ENCODE results near the gene ELOVL1. TPM values are rescaled to one million over a fixed set of nuclear protein-coding genes. Genes with fewer than 3 reads are reported as not detected.

Gene ELOVL1
- total RNA-seq, 2 donors from 2014 or later, result 24.4 to 28.3 TPM

DNA sequence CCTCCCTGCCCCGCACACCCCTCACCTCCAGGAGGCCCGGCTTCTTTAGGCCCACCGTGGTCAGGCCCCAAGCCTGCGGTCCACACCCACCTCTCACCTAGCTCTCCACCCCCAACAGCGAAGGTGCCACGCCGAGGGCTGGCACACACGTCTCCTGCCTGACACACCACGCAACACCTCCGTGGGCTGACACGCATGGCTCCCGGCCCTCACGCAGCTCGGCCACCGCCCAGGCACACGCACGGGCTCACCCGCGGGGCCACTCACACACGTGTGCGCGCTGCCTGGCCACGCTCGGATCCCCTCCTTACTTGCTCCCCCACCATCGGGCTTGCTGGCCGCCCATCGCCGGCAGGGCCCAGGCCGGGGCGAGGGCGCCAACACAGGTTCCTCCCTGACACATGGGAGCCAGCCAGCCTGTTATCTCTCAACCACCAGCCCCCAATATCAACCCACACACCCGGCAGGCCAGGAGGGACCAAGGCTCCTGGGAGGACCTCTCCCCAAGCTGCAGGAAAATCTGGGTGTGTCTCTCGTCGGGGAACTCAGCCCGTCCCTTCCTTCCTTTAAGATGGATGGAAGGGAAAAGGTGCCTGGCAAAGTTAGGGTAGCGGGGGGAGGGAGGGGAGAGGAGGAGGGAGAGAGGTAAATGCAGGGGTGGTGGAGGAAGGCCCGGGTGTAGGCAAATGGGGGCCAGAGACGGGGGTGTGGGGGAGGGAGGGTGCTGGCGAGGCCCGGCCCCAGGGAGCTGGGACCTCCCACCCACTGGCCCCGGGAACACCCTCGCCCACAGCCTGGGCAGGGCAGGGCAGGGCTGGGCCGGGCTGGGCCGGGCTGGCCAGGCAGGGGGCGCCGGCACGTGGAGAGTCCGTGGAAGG lies 546 bp downstream of the ELOVL1 start:
- TF ChIP-seq, protein P1, sequence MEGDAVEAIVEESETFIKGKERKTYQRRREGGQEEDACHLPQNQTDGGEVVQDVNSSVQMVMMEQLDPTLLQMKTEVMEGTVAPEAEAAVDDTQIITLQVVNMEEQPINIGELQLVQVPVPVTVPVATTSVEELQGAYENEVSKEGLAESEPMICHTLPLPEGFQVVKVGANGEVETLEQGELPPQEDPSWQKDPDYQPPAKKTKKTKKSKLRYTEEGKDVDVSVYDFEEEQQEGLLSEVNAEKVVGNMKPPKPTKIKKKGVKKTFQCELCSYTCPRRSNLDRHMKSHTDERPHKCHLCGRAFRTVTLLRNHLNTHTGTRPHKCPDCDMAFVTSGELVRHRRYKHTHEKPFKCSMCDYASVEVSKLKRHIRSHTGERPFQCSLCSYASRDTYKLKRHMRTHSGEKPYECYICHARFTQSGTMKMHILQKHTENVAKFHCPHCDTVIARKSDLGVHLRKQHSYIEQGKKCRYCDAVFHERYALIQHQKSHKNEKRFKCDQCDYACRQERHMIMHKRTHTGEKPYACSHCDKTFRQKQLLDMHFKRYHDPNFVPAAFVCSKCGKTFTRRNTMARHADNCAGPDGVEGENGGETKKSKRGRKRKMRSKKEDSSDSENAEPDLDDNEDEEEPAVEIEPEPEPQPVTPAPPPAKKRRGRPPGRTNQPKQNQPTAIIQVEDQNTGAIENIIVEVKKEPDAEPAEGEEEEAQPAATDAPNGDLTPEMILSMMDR (conservative IDR thresholded peaks at IDR 0.05), result no peak
- Mint-ChIP-seq H3K36me3 (ENCODE audit: low read depth) (peaks cover 28% of the 10 kb centered on the region), H3K9me3 (no peaks in the 10 kb centered on the region), H3K27ac (no peak overlapping the region), H3K27me3 (ENCODE audit: insufficient read depth) (no peaks in the 10 kb centered on the region), H3K4me1 (peaks cover 23% of the 10 kb centered on the region), H3K4me3 (peak overlapping the region; percentile 60)
- peaks cover 19% of the 10 kb centered on the region for H3K36me3 ChIP-seq (ENCODE audit: control insufficient read depth, insufficient read depth, low read length)
- WGBS, 2 experiments (ENCODE audit: insufficient coverage in 1 of 2, insufficient read length in 1 of 2), result 9 to 22% methylated on average over 4 to 48 of the region's 48 CpGs
- DNase-seq, result no peak
- no peak overlapping the region for H3K27ac ChIP-seq (ENCODE audit: low read depth, low read length)
- H3K4me3 ChIP-seq (ENCODE audit: low read length), result peak overlapping the region; percentile 90
- H3K4me1 ChIP-seq (ENCODE audit: control insufficient read depth, insufficient read depth, low read length), result peaks cover 5% of the 10 kb centered on the region
- H3K9me3 ChIP-seq (ENCODE audit: control insufficient read depth, low read length), result no peaks in the 10 kb centered on the region
- H3K27me3 ChIP-seq (ENCODE audit: control insufficient read depth, insufficient read depth, low read length, poor library complexity, severe bottlenecking), result no peaks in the 10 kb centered on the region
- H3K9ac ChIP-seq (ENCODE audit: extremely low read depth, low read length, poor library complexity, severe bottlenecking), result peak overlapping the region; percentile 27

DNA sequence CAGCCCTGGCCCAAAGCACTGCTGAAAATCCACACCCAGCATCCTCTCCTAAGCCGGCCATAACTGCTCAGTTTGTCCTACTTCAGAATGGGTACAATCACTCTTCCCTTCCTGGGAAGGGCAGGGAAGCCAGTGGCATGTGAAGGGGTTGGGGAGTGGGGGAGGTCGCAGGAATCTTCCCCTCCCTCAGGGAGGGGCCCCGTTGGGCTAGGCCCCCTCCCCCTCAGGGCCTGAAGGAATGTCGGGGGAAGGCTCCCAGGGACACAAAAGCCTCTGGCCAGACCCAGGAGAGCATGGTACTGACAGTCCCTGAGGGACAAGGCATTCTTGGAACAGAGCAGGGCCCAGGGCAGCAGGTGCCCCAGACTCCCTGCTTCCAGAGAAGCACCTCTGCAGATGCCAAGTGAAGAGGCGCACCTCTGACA lies 1.2 kb downstream of the ELOVL1 start:
- no peak overlapping the region for H3K27ac ChIP-seq (ENCODE audit: low read depth, low read length)
- Mint-ChIP-seq H3K9me3 (no peaks in the 10 kb centered on the region), H3K27ac (no peak overlapping the region), H3K36me3 (ENCODE audit: low read depth) (peaks cover 34% of the 10 kb centered on the region), H3K27me3 (ENCODE audit: insufficient read depth) (no peaks in the 10 kb centered on the region), H3K4me1 (peaks cover 24% of the 10 kb centered on the region), H3K4me3 (peak overlapping the region; percentile 60)
- H3K9ac ChIP-seq (ENCODE audit: extremely low read depth, low read length, poor library complexity, severe bottlenecking), result no peak overlapping the region
- no peaks in the 10 kb centered on the region for H3K9me3 ChIP-seq (ENCODE audit: control insufficient read depth, low read length)
- H3K36me3 ChIP-seq (ENCODE audit: control insufficient read depth, insufficient read depth, low read length), result peaks cover 26% of the 10 kb centered on the region
- DNase-seq, result peak; percentile 65
- peaks cover 5% of the 10 kb centered on the region for H3K4me1 ChIP-seq (ENCODE audit: control insufficient read depth, insufficient read depth, low read length)
- 43% methylated on average over 5 of the region's 5 CpGs; no CpG with 5 or more reads in 1 of the 2 experiments for WGBS, 2 experiments (ENCODE audit: insufficient coverage in 1 of 2, insufficient read length in 1 of 2)
- H3K4me3 ChIP-seq (ENCODE audit: low read length), result peak overlapping the region; percentile 90
- TF ChIP-seq, protein P1 (conservative IDR thresholded peaks at IDR 0.05), result no peak
- no peaks in the 10 kb centered on the region for H3K27me3 ChIP-seq (ENCODE audit: control insufficient read depth, insufficient read depth, low read length, poor library complexity, severe bottlenecking)

DNA sequence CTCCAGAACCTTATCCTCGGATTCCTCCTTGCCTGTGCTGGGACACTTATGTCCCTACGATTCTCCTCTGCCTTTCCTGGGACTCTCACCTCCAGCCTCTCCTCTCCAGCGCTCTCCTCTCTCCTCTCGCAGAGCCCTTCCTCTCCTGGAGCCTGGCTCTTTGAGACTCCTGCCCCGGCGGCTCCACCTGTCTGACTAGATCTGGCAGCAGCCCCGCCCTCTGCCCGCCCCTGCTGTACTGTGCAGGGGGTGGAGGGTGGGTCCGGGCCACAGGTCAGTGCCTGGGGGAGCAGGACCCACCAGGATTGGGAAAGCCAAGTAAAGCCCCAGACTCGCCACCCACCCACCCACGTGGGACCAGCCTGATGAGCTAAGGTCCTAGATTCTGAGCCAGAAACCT lies 1.6 kb downstream of the ELOVL1 start:
- H3K27ac ChIP-seq (ENCODE audit: low read depth, low read length), result no peak overlapping the region
- H3K36me3 ChIP-seq (ENCODE audit: control insufficient read depth, insufficient read depth, low read length), result peaks cover 30% of the 10 kb centered on the region
- peaks cover 28% of the 10 kb centered on the region for H3K4me1 Mint-ChIP-seq

More for the DNA sequence above, 1.6 kb downstream of the ELOVL1 start:
- Mint-ChIP-seq H3K27me3 (ENCODE audit: insufficient read depth) (no peaks in the 10 kb centered on the region), H3K36me3 (ENCODE audit: low read depth) (peaks cover 39% of the 10 kb centered on the region), H3K27ac (no peak overlapping the region), H3K9me3 (no peaks in the 10 kb centered on the region), H3K4me3 (peak overlapping the region; percentile 60)
- Histone ChIP-seq H3K9me3 (ENCODE audit: control insufficient read depth, low read length) (no peaks in the 10 kb centered on the region), H3K27me3 (ENCODE audit: control insufficient read depth, insufficient read depth, low read length, poor library complexity, severe bottlenecking) (no peaks in the 10 kb centered on the region), H3K4me3 (ENCODE audit: low read length) (peak overlapping the region; percentile 90), H3K9ac (ENCODE audit: extremely low read depth, low read length, poor library complexity, severe bottlenecking) (no peak overlapping the region), H3K4me1 (ENCODE audit: control insufficient read depth, insufficient read depth, low read length) (peaks cover 5% of the 10 kb centered on the region)
- peak; percentile 80 for DNase-seq
- 53 to 61% methylated on average over 7 to 10 of the region's 11 CpGs for WGBS, 2 experiments (ENCODE audit: insufficient coverage in 1 of 2, insufficient read length in 1 of 2)
- TF ChIP-seq, protein P1 (conservative IDR thresholded peaks at IDR 0.05), result no peak

Data from endodermal cell (in vitro differentiated cells).